T-helper 2 cell treated with Interferon-gamma antibody and Interleukin-4, amounts not matched to agents 100 ng/mL and 5 ng/mL, for 36 hours (primary cell): Measurements from ENCODE around the gene SPPL2A. TPM values are rescaled to one million over a fixed set of nuclear protein-coding genes. Genes with fewer than 3 reads are reported as not detected.

Experiments
- intact Hi-C: fragments of 100-400 bp; cut with micrococcal nuclease; formaldehyde crosslinking; loops from one replicate; pipeline ENCODE4 v1.15.1; 2023
- total RNA-seq: library from RNA; stranded (reverse); gene quantifications from 2 replicates; pipeline ENCODE4 v1.2.3, GENCODE V29; 2022

SPPL2A gene
- total RNA-seq, 1 donor from 2014 or later, result 95.7 TPM

- intact Hi-C loops, result loop anchor here (2.0 kb wide), 1 partner anchor 333 kb away; the partner anchor contains the start of gene GABPB1
These were observed 78.1 kb downstream of the SPPL2A start for GRCh38 chr15:50687302-50687902.

GRCh38 chr15:50686469-50687301 is 78.8 kb downstream of the SPPL2A start, which contains the start of gene TRPM7:
Gene TRPM7, minus strand, starts transcription at chr15:50686797. Its CDS starts 264 bp downstream, at chr15:50686533.
- intact Hi-C loops, result loop anchor here (1.0 to 2.0 kb wide), 4 partner anchors 79 to 332 kb away; partner anchors contain the start of genes GABPB1, SPPL2A and USP8

- intact Hi-C loops, result loop anchor here (1.0 to 2.0 kb wide), 4 partner anchors 79 to 331 kb away; partner anchors contain the start of genes GABPB1, SPPL2A and USP8
These were observed 79.5 kb downstream of the SPPL2A start for GRCh38 chr15:50685976-50686468.

- intact Hi-C loops, result no loop called here
These were observed 80.1 kb downstream of the SPPL2A start for GRCh38 chr15:50685191-50685975.

- intact Hi-C loops, result no loop called here
These were observed 84.0 kb downstream of the SPPL2A start for GRCh38 chr15:50681467-50681866.

- intact Hi-C loops, result no loop called here
These were observed 88.6 kb downstream of the SPPL2A start for GRCh38 chr15:50676799-50677483.

- intact Hi-C loops, result loop anchor here (1.0 to 2.0 kb wide), 3 partner anchors 201 to 232 kb away; no protein-coding TSS in a partner anchor
These were observed 89.9 kb downstream of the SPPL2A start for GRCh38 chr15:50675535-50676144.

GRCh38 chr15:50670115-50670514 is 95.4 kb downstream of the SPPL2A start:
- intact Hi-C loops, result no loop called here

GRCh38 chr15:50669611-50670010 is 95.9 kb downstream of the SPPL2A start:
- intact Hi-C loops, result no loop called here

GRCh38 chr15:50665938-50666337 is 99.6 kb downstream of the SPPL2A start:
- intact Hi-C loops, result no loop called here

GRCh38 chr15:50655555-50655954 is 110.0 kb downstream of the SPPL2A start:
- intact Hi-C loops, result no loop called here

- intact Hi-C loops, result no loop called here
These were observed 112.3 kb downstream of the SPPL2A start for GRCh38 chr15:50653156-50653743.

- intact Hi-C loops, result no loop called here
These were observed 112.8 kb downstream of the SPPL2A start for GRCh38 chr15:50652671-50653070.

Other genes starting within 250 kb of the SPPL2A start
- 0.39 and 0.43 TPM in 2 replicates for gene USP50, start 219.0 kb downstream of the SPPL2A start, total RNA-seq
- 42.8 and 43.1 TPM in 2 replicates for gene TRPM7, start 78.9 kb downstream of the SPPL2A start, total RNA-seq
- 13.5 and 13.6 TPM in 2 replicates for gene AP4E1, start 143.0 kb upstream of the SPPL2A start, total RNA-seq